Activated T-cell treated with anti-CD3 and anti-CD28 coated beads, Interleukin-2, amount 50 U/mL, for 72 hours (primary cell): Measurements from ENCODE around the gene NHSL1. TPM values are rescaled to one million over a fixed set of nuclear protein-coding genes. Genes with fewer than 3 reads are reported as not detected.

ENCODE experiments used
- ATAC-seq, 2 donors: fragments of 150-1000 bp; cut with Tn5 transposase; replicated peaks in 1 of 2; 2 replicates each; pipeline ENCODE4 v1.10.0; 2021; ENCODE audit warnings: moderate library complexity in 2 of 2, mild to moderate bottlenecking in 1 of 2
- DNase-seq, 2 donors: peaks; one replicate each; pipeline ENCODE4 v3.0.0; 2021 to 2022; ENCODE audit warnings: mixed read lengths in 1 of 2
- H3K27ac Mint-ChIP-seq: one replicate; pipeline ENCODE4 v1.8.0; 2022; ENCODE audit warnings: mild to moderate bottlenecking, moderate library complexity, mixed read lengths
- H3K27me3 Mint-ChIP-seq: one replicate; pipeline ENCODE4 v1.8.0; 2022; ENCODE audit warnings: low read depth, mixed read lengths
- H3K36me3 Mint-ChIP-seq, 2 donors: one replicate each; pipeline ENCODE4 v1.8.0; 2022; ENCODE audit warnings: mixed read lengths in 2 of 2, mild to moderate bottlenecking in 1 of 2; ENCODE audit not compliant: insufficient read depth in 2 of 2
- H3K4me1 Mint-ChIP-seq: one replicate; pipeline ENCODE4 v1.8.0; 2022; ENCODE audit warnings: low read depth, mixed read lengths
- H3K4me3 Mint-ChIP-seq, 2 donors: one replicate each; pipeline ENCODE4 v1.8.0; 2022; ENCODE audit warnings: mild to moderate bottlenecking in 2 of 2, mixed read lengths in 2 of 2, moderate library complexity in 2 of 2
- H3K9me3 Mint-ChIP-seq, 2 donors: one replicate each; pipeline ENCODE4 v1.8.0; 2022; ENCODE audit warnings: mixed read lengths in 2 of 2
- total RNA-seq, 2 donors: library from RNA; stranded (reverse); gene quantifications; one replicate each; pipeline ENCODE4 v1.2.3, GENCODE V29; 2022

The NHSL1 gene
- total RNA-seq, 2 donors from 2014 or later, result 1.2 to 1.6 TPM

DNA sequence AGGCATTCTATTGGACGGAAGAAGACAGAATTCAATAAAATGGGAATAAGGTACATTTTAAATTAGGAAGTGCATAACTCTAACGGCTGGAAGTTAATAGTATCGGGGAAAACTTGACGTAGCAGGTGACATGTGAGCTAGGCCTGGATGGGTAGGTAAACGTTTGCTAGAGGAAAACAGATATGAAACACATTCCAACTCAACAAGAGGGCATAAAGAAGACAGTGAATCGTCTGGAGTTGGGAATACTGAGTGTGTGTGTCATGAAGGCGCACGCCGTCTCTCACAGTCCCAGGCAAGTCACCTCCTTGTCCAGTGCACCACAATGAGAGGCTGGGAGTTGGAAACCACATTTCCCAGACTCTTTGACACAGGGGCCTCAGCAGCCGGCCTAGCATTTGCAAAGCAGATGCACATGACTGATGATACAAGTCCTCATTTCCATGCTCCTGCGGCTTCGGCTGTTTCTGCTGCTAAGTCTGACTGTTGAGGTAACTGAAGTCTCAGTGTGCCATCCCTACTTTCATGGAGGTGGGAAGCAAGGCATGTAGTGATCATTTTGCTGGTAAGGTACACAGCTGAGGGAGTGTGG, 16.5 kb upstream of the NHSL1 start:
- no peaks in the 10 kb centered on the region for H3K36me3 Mint-ChIP-seq
- ATAC-seq, result no peak
- H3K27ac Mint-ChIP-seq, result peak overlapping the region; percentile 13
- no peak overlapping the region for H3K4me3 Mint-ChIP-seq
- no peaks in the 10 kb centered on the region for H3K9me3 Mint-ChIP-seq
- no peak for DNase-seq
- H3K4me1 Mint-ChIP-seq, result peaks cover 9% of the 10 kb centered on the region
- peaks cover 5% of the 10 kb centered on the region for H3K27me3 Mint-ChIP-seq

GRCh38 chr6:138514860-138515540, 15.7 kb upstream of the NHSL1 start:
- H3K9me3 Mint-ChIP-seq, result no peaks in the 10 kb centered on the region
- ATAC-seq, result peak; percentile 66 to 82
- DNase-seq, result peak; percentile 18 to 23

DNA sequence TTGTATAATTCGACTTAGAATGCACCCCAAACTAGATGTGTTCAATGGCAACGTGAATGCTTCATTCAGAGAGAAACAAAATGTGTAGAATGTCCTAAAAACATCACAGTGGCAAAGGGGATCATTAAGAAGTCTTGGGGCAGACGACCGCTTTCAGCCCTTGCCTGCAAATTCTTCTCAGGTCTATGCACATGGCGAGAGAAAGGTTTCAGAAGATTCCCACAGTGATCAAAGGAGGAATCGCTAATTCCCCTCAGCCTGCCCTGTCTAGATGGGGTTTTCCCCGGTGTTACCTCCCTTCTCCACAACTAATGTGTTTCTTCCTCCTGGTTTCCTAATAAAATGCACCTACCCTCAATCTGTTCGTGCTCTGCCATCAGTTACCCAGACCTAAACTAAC, 13.3 kb upstream of the NHSL1 start:
- Mint-ChIP-seq H3K27ac (no peak overlapping the region), H3K27me3 (no peaks in the 10 kb centered on the region), H3K36me3 (no peaks in the 10 kb centered on the region), H3K9me3 (no peaks in the 10 kb centered on the region), H3K4me3 (no peak overlapping the region), H3K4me1 (peaks cover 7% of the 10 kb centered on the region)
- DNase-seq (no peak), ATAC-seq (no peak)

More at GRCh38 chr6:138514860-138515540, 15.7 kb upstream of the NHSL1 start:
- H3K4me3 Mint-ChIP-seq, result no peak overlapping the region
- no peaks in the 10 kb centered on the region for H3K36me3 Mint-ChIP-seq
- H3K4me1 Mint-ChIP-seq, result peaks cover 9% of the 10 kb centered on the region
- peaks cover 5% of the 10 kb centered on the region for H3K27me3 Mint-ChIP-seq
- peak overlapping the region; percentile 29 for H3K27ac Mint-ChIP-seq

DNA sequence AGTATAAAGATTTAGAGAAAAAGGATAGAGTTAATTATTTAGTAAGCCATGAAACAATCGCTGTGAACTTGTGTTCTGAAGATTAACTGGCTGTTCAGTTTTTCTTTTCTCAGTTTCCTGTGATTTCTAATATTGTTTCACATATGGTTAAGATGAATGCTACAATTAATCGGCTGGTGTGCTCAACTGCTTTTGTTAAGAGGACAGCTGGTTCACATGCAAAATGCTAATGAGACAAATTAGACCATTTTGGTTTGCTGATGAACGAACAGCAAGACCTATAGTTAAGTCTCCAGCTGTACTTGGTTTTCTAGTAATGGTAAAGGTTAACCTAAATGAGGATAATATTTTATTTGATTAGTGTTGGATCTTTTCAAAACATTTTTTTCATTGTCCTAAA, 10.8 kb upstream of the NHSL1 start:
- ATAC-seq, result no peak
- Mint-ChIP-seq H3K36me3 (no peaks in the 10 kb centered on the region), H3K9me3 (no peaks in the 10 kb centered on the region), H3K27me3 (no peaks in the 10 kb centered on the region), H3K4me1 (peaks cover 5% of the 10 kb centered on the region), H3K4me3 (no peak overlapping the region), H3K27ac (no peak overlapping the region)
- DNase-seq, result no peak

GRCh38 chr6:138509371-138509770, 10.1 kb upstream of the NHSL1 start:
- Mint-ChIP-seq H3K4me3 (no peak overlapping the region), H3K9me3 (no peaks in the 10 kb centered on the region), H3K27me3 (no peaks in the 10 kb centered on the region), H3K36me3 (no peaks in the 10 kb centered on the region), H3K4me1 (peaks cover under 1% of the 10 kb centered on the region), H3K27ac (no peak overlapping the region)
- peak; percentile 33 to 46 for DNase-seq
- peak in 1 of 2 donors; percentile 43 for ATAC-seq

DNA sequence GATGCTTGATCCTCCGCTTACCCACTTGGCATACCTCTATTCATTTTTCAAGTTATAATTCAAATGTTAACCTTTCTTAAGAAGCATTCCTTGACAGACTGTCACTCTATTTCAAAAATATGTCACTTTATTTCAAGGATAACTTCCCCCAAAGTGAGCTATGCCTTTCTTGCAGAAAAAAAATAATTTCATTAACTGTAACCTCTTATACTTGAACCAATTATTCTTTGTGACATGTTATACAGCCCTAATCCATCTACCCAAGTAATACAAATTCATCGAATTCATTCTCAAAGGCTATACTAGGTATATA, 9.3 kb upstream of the NHSL1 start:
- H3K4me3 Mint-ChIP-seq, result no peak overlapping the region
- H3K9me3 Mint-ChIP-seq, result no peaks in the 10 kb centered on the region
- ATAC-seq (no peak), DNase-seq (no peak)
- H3K4me1 Mint-ChIP-seq, result no peaks in the 10 kb centered on the region
- no peaks in the 10 kb centered on the region for H3K36me3 Mint-ChIP-seq
- no peak overlapping the region for H3K27ac Mint-ChIP-seq
- H3K27me3 Mint-ChIP-seq, result no peaks in the 10 kb centered on the region

GRCh38 chr6:138507977-138508675, 8.8 kb upstream of the NHSL1 start:
- Mint-ChIP-seq H3K9me3 (no peaks in the 10 kb centered on the region), H3K4me3 (no peak overlapping the region), H3K4me1 (no peaks in the 10 kb centered on the region), H3K27me3 (no peaks in the 10 kb centered on the region), H3K36me3 (no peaks in the 10 kb centered on the region), H3K27ac (no peak overlapping the region)
- DNase-seq (no peak), ATAC-seq (no peak)

GRCh38 chr6:138504764-138505689, 5.7 kb upstream of the NHSL1 start:
- Mint-ChIP-seq H3K27ac (no peak overlapping the region), H3K27me3 (no peaks in the 10 kb centered on the region), H3K36me3 (no peaks in the 10 kb centered on the region), H3K9me3 (no peaks in the 10 kb centered on the region), H3K4me1 (no peaks in the 10 kb centered on the region), H3K4me3 (no peak overlapping the region)
- DNase-seq, result no peak
- no peak for ATAC-seq

DNA sequence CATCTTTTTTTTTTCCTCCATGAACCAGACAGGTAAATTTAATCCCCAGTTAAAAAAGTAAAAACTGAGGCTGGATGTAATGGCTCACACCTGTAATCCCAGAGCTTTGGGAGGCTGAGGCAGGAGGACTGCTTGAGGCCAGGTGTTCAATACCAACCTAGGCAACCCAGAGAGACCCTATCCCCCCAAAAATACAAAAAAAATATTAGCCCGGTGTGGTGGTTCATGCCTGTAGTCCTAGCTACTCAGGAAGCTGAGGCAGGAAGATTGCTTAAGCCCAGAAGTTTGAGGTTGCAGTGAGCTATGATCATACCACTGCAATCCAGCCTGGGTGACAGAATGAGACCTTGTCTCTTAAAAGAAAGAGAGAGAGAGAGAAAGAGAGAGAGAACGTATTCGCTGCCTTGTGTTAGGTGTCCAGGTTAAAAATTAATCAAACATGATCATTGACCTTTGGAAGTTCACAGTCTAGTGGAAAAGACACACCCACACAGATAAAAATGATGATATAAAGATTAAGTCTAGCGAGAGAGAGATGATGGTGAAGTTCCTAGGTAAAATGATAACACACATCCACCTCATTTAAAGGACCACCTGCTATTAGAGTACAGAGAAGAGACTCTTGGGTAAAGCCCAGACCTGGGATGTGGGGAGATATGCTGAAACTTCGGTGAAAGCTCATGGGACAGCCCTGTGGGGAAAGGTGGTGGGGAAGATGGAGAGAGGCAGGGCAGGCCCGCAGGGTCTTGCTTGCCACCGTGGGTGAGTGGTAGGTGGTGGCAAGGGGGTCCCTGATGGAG, 4.8 kb upstream of the NHSL1 start:
- H3K27me3 Mint-ChIP-seq, result no peaks in the 10 kb centered on the region
- H3K4me3 Mint-ChIP-seq, result no peak overlapping the region
- no peak for ATAC-seq
- no peaks in the 10 kb centered on the region for H3K4me1 Mint-ChIP-seq
- no peaks in the 10 kb centered on the region for H3K9me3 Mint-ChIP-seq
- no peaks in the 10 kb centered on the region for H3K36me3 Mint-ChIP-seq
- DNase-seq, result no peak
- no peak overlapping the region for H3K27ac Mint-ChIP-seq

GRCh38 chr6:138502546-138502945, 3.3 kb upstream of the NHSL1 start:
- Mint-ChIP-seq H3K4me3 (no peak overlapping the region), H3K36me3 (no peaks in the 10 kb centered on the region), H3K27ac (no peak overlapping the region), H3K9me3 (no peaks in the 10 kb centered on the region), H3K4me1 (no peaks in the 10 kb centered on the region), H3K27me3 (peaks cover 7% of the 10 kb centered on the region)
- no peak for DNase-seq
- ATAC-seq, result no peak

DNA sequence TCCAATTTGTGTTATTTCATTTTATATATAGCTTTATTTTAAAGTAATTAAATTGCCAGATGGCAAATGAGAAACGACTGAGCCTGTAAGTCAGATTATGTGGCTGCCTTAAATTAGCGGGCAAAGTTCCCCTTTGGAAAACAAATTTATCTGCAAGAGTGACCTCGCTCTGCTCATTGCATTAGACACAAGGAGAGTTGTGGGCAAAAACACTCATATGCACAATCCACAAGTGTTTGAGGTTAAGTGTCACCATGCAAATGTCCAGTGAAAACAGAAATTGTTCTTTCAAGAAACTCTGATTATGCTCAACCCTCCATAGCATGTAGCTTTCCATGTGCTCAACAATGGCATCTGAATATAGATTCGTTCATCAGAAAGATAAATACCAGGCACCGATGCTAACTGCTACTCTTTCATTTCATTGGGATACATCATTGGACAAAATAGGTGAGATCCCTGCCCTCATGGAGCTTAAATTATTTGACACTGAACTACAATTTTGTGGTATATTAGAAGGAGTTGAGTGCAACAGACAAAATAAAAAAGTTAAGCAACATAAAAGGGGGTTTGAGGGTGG, 1.7 kb upstream of the NHSL1 start:
- DNase-seq, result no peak
- no peak for ATAC-seq
- Mint-ChIP-seq H3K4me1 (no peaks in the 10 kb centered on the region), H3K27me3 (peaks cover 7% of the 10 kb centered on the region), H3K27ac (no peak overlapping the region), H3K9me3 (no peaks in the 10 kb centered on the region), H3K36me3 (no peaks in the 10 kb centered on the region), H3K4me3 (no peak overlapping the region)

DNA sequence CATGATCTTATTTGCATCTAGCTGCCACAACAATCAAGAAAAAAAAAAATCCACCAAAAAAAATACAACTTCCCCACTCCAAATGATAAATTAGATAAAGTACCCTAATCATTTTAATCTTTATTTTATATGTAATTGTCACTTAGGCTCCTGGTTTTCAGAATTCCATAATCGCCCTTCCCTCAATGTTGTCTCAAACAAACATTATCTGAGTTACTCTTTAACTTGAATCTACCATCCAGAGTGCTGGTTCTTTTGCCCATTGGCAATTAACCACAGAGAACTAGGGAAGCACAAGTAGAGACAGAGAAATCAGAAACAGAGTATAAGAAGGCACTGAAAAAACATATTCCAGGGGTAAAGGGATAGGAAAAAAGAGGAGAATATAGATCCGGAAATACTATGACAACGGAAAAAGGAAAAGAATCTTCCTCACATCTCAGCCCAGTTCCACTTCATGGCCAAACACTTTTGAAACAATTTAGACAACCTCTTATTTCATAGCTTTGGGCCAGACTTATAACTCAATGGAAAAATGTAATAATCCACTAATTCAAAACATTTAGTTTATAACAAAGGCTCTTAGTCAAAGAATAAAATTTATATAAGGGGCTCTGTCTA, 861 bp upstream of the NHSL1 start:
- Mint-ChIP-seq H3K27me3 (peaks cover 7% of the 10 kb centered on the region), H3K4me3 (no peak overlapping the region), H3K27ac (no peak overlapping the region), H3K9me3 (no peaks in the 10 kb centered on the region), H3K4me1 (no peaks in the 10 kb centered on the region), H3K36me3 (no peaks in the 10 kb centered on the region)
- ATAC-seq (no peak), DNase-seq (no peak)
